DOHH2 (cell line): ENCODE measurements around the gene AGBL1.

Source experiments
- CTCF ChIP-seq: fragments of 200-600 bp; sonication (generic); IDR thresholded peaks from one replicate; pipeline ENCODE4 v1.5.1; 2014; ENCODE audit warnings: antibody characterized with exemption, mild to moderate bottlenecking, low read depth, low read length; ENCODE audit not compliant: poor library complexity, severe bottlenecking
- EZH2phosphoT487 ChIP-seq: fragments of 200-600 bp; sonication (generic); IDR thresholded peaks from 2 replicates; pipeline ENCODE4 v1.6.1; 2017; ENCODE audit warnings: borderline replicate concordance, mild to moderate bottlenecking, antibody characterized with exemption, low read length, moderate library complexity, mixed read lengths

DNA sequence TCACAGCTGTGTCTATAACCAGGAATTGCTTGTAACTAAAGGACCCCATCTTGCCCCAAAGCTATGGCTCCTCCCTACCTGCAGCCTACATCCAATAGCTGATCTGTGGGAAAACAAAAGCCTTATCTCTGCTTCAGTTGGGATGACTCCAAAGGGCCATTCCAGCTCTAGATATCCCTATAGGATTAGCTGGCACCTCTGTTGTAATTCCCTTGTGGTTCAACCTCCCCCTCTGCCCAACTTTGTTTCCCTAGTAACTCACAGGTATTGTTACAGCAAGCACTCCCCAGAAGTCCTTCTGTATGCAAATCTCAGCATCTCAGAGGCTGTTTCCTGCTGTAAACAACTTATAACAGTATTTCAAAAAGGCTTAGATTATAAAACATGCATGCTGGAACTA, 478.6 kb downstream of the AGBL1 start:
- TF ChIP-seq CTCF (no peak), EZH2phosphoT487 (no peak)
